HT-29 (cell line): ENCODE results near the gene TUBA3C. TPM values are rescaled to one million over a fixed set of nuclear protein-coding genes. Genes with fewer than 3 reads are reported as not detected.
A peak's percentile ranks its signal among the peaks of the same experiment; 100 is the strongest.

Experiments
- DNase-seq: peaks from one replicate; pipeline ENCODE4 v3.0.0-alpha.2; 2015; ENCODE audit warnings: low spot score
- small RNA-seq: library from RNA; depleted of rRNA; stranded (forward); fragments of <200 nt; gene quantifications from one replicate; pipeline ENCODE3, GENCODE V24; 2014
- total RNA-seq: library from RNA; depleted of rRNA; stranded (reverse); fragments of >200 nt; shearing (Covaris generic); gene quantifications from 2 replicates; pipeline ENCODE4 v1.2.3, GENCODE V29; 2014

The TUBA3C gene
- total RNA-seq, 1 experiment from 2014 or later = not detected

GRCh38 chr13:19161308-19161707, 20.3 kb downstream of the TUBA3C start:
- no peak for DNase-seq

- no peak for DNase-seq
Measured at GRCh38 chr13:19159761-19160420, 21.7 kb downstream of the TUBA3C start.

GRCh38 chr13:19159181-19159580, 22.4 kb downstream of the TUBA3C start:
- DNase-seq = no peak

- DNase-seq = no peak
Measured at GRCh38 chr13:19158526-19159174, 23.0 kb downstream of the TUBA3C start.

GRCh38 chr13:19158006-19158405, 23.6 kb downstream of the TUBA3C start:
- no peak for DNase-seq

GRCh38 chr13:19157461-19157860, 24.2 kb downstream of the TUBA3C start:
- DNase-seq = no peak

- no peak for DNase-seq
Measured at GRCh38 chr13:19156013-19156825, 25.4 kb downstream of the TUBA3C start.

- no peak for DNase-seq
Measured at GRCh38 chr13:19155321-19155861, 26.2 kb downstream of the TUBA3C start.

- DNase-seq = no peak
Measured at GRCh38 chr13:19154843-19155242, 26.8 kb downstream of the TUBA3C start.

GRCh38 chr13:19153782-19154450, 27.7 kb downstream of the TUBA3C start:
- peak; percentile 72 for DNase-seq

GRCh38 chr13:19152403-19152802, 29.2 kb downstream of the TUBA3C start:
- no peak for DNase-seq

- no peak for DNase-seq
Measured at GRCh38 chr13:19151581-19152263, 29.9 kb downstream of the TUBA3C start.

GRCh38 chr13:19150712-19151228, 30.9 kb downstream of the TUBA3C start:
- DNase-seq = peak; percentile 57

- DNase-seq = no peak
Measured at GRCh38 chr13:19150226-19150625, 31.4 kb downstream of the TUBA3C start.

GRCh38 chr13:19148561-19148960, 33.1 kb downstream of the TUBA3C start:
- DNase-seq = no peak

Small RNA genes within 50 kb of the gene (small RNA-seq; reads per million reads assigned to genes)
- gene AL139327.4 = not detected
